Measurements from ENCODE around the gene INTS11.

The INTS11 gene

DNA sequence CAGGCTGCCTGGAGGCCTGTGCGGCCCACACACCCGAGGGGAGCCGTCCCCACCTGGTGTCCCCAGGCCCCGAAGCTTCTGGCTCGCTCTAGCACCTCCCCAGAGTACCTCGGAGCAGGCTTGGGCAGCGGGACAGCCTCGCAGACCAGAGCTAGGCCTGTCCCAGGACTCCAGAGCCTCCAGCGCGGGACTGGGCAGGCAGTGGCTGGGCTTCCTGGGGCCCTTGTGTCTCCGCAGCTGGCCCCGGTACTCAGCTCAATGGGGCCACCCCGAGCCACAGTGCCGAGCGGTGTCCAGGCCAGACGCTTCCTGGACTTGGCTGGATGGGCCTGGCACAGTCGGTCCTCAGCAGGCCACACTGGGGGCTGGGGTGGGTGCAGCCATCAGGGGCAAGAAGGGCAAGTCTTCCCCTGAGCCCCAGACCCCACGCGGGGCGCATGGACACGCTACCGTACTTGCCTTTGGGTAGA lies 39.3 kb downstream of the INTS11 start:
- no peak for DNase-seq (ENCODE audit: low read depth in 2 of 2)

GRCh38 chr1:1284221-1285101 lies 40.0 kb downstream of the INTS11 start:
- DNase-seq (ENCODE audit: low read depth in 2 of 2) = no peak

- DNase-seq (ENCODE audit: low read depth in 2 of 2) = no peak
These were observed 40.6 kb downstream of the INTS11 start for GRCh38 chr1:1283821-1284220.

DNA sequence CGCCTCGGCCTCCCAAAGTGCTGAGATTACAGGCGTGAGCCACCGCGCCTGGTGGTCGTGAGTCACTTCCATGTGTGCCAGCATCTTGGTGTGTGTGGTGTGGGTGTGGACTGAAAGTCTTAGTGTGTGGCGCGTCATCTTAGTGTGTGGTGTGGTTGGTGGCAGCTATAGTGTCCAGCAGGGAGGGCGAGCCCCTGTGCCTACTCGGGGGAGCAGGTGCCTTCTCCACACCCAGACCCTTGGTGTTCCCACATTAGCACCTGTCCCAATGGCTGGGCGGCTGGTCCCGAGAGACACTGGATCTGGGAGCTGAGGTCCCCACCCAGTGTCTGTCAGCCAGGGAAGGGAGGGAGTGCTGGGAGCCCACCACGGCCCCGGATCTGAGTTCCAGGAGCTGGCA lies 41.5 kb downstream of the INTS11 start:
- no peak for DNase-seq (ENCODE audit: low read depth in 2 of 2)

GRCh38 chr1:1281533-1282321 lies 42.7 kb downstream of the INTS11 start:
- no peak for DNase-seq (ENCODE audit: low read depth in 2 of 2)

DNA sequence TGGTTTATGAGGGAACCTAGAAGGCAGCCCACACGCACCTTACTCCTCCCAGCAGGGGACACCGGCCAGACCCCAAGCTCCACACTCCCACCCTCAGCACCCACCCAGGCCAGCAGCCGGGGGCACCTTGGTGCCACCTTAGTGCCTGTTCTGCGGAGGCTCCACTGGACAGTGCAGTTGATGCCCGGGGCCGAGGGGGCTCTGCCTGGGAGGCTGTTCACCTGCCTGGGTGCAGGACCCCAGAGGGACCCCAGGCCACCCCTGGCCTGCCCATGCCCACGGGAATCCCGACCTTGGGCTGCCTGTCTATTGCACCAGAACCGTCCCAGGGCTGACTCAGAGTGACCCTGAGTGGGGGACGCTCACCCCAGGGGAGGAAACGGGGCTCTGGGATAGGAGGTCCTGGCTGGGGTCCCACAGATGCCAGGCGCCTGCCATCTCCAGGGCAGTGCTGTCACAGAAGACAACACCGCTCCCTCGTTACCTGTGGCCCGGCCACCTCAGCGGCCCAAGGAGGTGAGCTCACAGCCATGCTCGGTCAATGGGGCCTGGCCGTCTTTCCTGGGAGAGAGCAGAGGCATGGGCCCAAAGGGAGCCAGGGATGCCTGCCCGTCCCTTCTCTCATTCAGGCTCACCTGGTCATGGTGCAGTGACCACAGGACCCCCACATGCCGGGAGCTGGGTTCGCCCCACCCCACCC lies 43.5 kb downstream of the INTS11 start:
- DNase-seq (ENCODE audit: low read depth in 2 of 2) = no peak

GRCh38 chr1:1279028-1279427 lies 45.4 kb downstream of the INTS11 start:
- no peak for DNase-seq (ENCODE audit: low read depth in 2 of 2)

- DNase-seq (ENCODE audit: low read depth in 2 of 2) = no peak
These were observed 45.8 kb downstream of the INTS11 start for GRCh38 chr1:1278620-1279019.

DNA sequence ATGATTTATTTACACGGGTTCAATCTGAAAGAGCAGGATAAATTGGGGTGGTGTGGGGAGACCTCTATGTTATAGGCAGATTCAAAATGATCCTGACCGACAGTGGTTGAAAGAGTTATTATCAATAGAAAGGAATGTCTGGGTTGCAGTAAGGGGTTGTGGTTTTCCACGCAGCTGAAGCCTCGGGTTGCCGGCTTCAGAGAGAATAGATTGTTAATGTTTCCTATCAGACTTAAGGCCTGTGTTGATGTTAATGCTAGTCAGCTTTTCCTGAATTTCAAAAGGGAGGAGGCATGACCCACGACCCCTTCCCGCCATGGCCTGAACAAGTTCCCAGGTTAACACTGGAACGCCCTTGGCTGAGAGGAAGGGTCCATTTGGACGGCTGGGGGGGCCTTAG lies 48.6 kb downstream of the INTS11 start:
- no peak for DNase-seq (ENCODE audit: low read depth in 2 of 2)

DNA sequence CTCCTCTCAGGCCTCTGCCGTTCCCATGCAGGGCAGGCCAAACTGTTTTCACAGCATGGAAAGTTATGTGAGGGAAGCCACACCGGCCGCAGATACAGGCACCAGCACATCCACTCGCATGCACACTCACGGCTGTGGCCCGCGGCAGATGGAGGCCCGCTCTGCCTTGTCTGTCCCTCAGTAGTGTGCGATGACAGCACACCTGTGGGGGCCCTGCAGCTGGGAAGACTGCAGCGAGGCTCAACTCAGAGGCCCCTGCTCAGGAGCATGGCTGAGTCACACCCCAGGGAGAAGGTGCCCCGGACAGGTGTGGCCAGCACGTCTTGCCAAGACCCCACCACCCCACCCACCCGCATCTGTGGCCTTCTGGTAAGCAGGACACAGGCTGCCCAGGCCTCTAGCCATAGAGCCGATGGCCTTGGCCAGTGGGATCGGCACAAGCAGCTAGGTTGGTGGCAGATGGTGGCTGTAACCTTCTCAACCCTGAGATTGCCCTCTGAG lies 49.5 kb downstream of the INTS11 start:
- DNase-seq (ENCODE audit: low read depth in 2 of 2) = no peak

DNA sequence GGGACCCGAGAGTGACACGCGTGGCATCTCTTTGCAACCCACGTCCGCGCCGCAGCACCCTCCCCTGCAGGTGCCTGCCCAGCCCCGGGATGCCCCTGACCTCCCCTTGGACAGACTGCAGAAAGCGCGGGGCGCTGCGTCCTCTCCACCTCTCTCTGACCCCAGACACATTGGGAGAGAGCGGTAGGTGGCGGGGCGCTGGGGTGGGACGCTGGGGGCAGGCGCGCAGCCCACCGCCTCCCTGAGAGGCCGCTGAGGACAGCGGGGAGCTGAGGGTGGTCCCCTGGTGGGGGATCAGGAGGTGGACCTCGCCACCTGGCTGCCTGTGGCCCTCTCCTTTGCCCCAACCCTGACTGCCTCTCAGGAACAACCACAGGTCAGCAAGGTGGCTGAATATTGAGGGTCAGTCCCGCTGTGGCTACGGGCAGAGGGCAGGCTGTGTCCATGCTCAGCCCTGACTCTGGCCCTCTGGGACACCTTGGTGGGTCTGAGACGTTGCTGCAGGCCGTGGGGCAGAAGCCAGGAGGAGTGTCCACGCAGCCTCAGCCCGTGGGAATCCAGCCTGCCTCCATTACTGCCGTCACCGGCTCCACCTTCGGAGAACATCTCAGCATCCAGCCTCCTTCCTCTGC lies 50.0 kb downstream of the INTS11 start:
- DNase-seq (ENCODE audit: low read depth in 2 of 2) = no peak

GRCh38 chr1:1273512-1274298 lies 50.8 kb downstream of the INTS11 start, which contains the start of gene UBE2J2:
UBE2J2 (minus strand) TSS chr1:1273854; CDS start chr1:1267992, 5,862 bp downstream.
- peak; percentile 92 to 94 for DNase-seq (ENCODE audit: low read depth in 2 of 2)

GRCh38 chr1:1273209-1273511 lies 51.3 kb downstream of the INTS11 start:
- DNase-seq (ENCODE audit: low read depth in 2 of 2) = no peak

- DNase-seq (ENCODE audit: low read depth in 2 of 2) = no peak
These were observed 51.9 kb downstream of the INTS11 start for GRCh38 chr1:1272341-1273208.

DNA sequence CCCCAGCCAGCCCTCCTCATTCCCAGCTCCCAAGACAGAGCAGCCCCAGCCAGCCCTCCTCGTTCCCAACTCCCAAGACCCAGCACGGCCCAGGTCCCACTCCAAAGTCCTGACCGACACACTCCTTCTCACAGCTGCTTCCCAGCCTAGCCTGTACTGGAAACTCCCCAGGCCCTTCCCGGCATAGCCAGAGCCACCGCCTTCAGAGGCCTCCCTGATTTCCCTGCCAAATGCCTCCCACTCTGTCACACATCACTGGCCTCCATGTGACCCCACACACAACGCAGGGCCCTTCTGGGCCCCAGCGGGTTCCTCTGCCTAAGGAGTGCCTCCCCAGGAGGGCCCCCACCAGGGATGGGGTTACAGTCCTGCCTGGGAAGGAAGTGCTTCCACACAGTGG lies 53.6 kb downstream of the INTS11 start:
- DNase-seq (ENCODE audit: low read depth in 2 of 2) = no peak

GRCh38 chr1:1268284-1268682 lies 56.2 kb downstream of the INTS11 start:
- DNase-seq (ENCODE audit: low read depth in 2 of 2) = no peak

DNA sequence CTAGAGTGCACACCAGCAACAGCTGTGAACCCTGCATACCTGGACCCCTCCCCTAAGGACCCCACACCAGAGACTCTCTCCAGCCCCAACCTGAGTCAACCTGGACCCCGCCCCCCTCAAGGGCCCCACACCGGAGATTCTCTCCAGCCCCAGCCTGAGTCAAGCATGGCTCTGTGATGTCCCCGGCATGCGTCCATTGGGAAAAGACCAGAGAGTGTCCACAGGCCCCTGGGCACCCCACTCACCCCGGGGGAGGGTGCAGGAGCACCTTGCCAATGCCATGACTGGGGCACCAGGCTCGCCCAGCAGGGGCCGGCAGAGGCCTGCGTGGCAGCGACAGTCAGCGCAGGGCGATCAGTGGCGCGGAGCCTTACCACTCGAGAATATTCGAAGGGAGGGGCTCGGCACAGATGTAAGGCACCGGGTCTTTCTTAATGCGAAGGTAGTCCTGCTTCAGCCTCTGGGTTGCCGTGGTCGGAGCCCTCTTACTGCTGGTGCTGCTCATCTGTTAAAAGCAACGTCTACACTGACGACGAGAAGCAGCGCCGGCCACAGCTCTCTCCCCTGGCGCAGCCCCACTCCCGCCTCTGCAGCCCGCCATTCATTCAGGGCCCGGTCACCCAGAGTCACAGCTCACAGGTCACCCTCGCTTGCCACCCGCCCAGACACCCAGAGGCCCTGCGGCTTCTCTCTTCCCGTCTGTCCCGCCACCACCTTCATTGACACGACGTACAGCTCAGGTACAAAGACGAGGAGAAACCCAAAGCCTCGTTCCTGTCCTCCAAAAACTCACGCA lies 56.8 kb downstream of the INTS11 start:
- DNase-seq (ENCODE audit: low read depth in 2 of 2) = no peak

DNA sequence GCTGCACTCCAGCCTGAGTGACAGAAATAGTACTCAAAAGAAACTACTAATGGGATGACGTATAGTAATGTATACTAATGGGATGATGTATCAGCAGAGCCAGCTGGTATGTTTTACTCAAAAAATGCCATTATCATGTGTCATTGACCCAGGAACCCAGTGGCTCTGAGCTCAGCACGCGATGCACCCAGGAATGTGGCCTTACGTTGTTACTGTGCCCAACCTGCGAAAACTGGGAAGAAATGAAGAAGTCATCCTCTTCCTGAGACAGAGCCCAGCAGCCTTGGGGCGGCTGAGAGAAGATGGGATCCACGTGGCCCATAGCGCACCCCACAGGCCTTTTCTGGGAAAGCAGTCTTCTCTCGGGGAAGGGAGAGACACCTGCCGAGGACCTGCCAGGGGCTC lies 59.6 kb downstream of the INTS11 start:
- no peak for DNase-seq (ENCODE audit: low read depth in 2 of 2)

DNA sequence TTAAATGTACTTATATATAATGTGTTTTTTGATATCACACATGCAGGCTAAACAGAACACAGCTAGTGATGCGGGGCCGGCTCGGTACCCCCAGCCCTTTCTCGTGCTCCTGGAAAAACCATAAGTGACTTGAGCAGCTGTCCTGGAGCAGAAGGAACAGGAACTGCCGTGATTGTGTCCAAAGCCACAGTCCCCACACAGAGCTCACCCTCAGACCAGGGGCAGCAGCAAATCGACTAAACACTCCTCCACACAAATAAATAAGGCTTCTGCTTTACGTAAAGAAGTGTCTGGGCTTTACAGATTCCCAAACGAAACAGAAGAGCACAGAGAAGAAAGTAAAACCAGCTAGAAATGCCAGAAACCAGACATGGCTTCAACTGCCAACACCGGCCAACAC lies 60.4 kb downstream of the INTS11 start:
- DNase-seq (ENCODE audit: low read depth in 2 of 2) = no peak

Data from activated CD4-positive, alpha-beta T cell treated with anti-CD3 and anti-CD28 coated beads for 24 hours (primary cell).